H9 (cell line): ENCODE results near the gene SLC29A2. TPM values are rescaled to one million over a fixed set of nuclear protein-coding genes. Genes with fewer than 3 reads are reported as not detected.

Experiments
- DNase-seq: peaks from one replicate; pipeline ENCODE4 v3.0.0-alpha.2; 2017
- H2AFZ ChIP-seq: one replicate; pipeline ENCODE4 v1.6.1; 2013; ENCODE audit warnings: mild to moderate bottlenecking, low read length, control low read depth, moderate library complexity
- H2AK5ac ChIP-seq: 2 replicates; pipeline ENCODE4 v1.6.1; 2013; ENCODE audit warnings: low read length, control low read depth, mixed read lengths; ENCODE audit not compliant: insufficient read length
- H2BK120ac ChIP-seq: one replicate; pipeline ENCODE4 v1.6.1; 2013; ENCODE audit warnings: low read depth, mild to moderate bottlenecking, low read length, control low read depth, inconsistent platforms; ENCODE audit not compliant: poor library complexity, severe bottlenecking
- H2BK12ac ChIP-seq: 2 replicates; pipeline ENCODE4 v1.6.1; 2013; ENCODE audit warnings: low read length, control low read depth, mixed read lengths, low read depth; ENCODE audit not compliant: insufficient read length
- H2BK15ac ChIP-seq: 2 replicates; pipeline ENCODE4 v1.6.1; 2013; ENCODE audit warnings: low read depth, low read length, control low read depth
- H2BK20ac ChIP-seq: one replicate; pipeline ENCODE4 v1.6.1; 2013; ENCODE audit warnings: low read depth, mild to moderate bottlenecking, low read length, control low read depth, inconsistent platforms; ENCODE audit not compliant: poor library complexity, severe bottlenecking
- H2BK5ac ChIP-seq: 2 replicates; pipeline ENCODE4 v1.6.1; 2013; ENCODE audit warnings: low read length, control low read depth, mixed read lengths; ENCODE audit not compliant: insufficient read length
- H3K14ac ChIP-seq: 2 replicates; pipeline ENCODE4 v1.6.1; 2013; ENCODE audit warnings: low read length, control low read depth; ENCODE audit not compliant: insufficient read depth
- H3K18ac ChIP-seq: 2 replicates; pipeline ENCODE4 v1.6.1; 2013; ENCODE audit warnings: low read depth, mild to moderate bottlenecking, mixed read lengths, low read length, control low read depth; ENCODE audit not compliant: insufficient read length
- H3K23ac ChIP-seq: 2 replicates; pipeline ENCODE4 v1.6.1; 2013; ENCODE audit warnings: low read length, control low read depth, mixed read lengths, low read depth; ENCODE audit not compliant: insufficient read length
- H3K23me2 ChIP-seq: 2 replicates; pipeline ENCODE4 v1.6.1; 2013; ENCODE audit warnings: low read depth, mild to moderate bottlenecking, mixed read lengths, low read length, control low read depth; ENCODE audit not compliant: insufficient read length, poor library complexity, severe bottlenecking
- H3K27ac ChIP-seq: 2 replicates; pipeline ENCODE4 v1.5.1; 2013; ENCODE audit warnings: low read length, control low read depth, mixed read lengths, low read depth; ENCODE audit not compliant: insufficient read length
- H3K27me3 ChIP-seq: 2 replicates; pipeline ENCODE4 v1.6.1; 2013; ENCODE audit warnings: low read length, control low read depth, inconsistent platforms; ENCODE audit not compliant: insufficient read depth
- H3K4ac ChIP-seq: 2 replicates; pipeline ENCODE4 v1.6.1; 2013; ENCODE audit warnings: low read depth, mild to moderate bottlenecking, control low read depth, inconsistent platforms, low read length, moderate library complexity
- H3K4me1 ChIP-seq: 2 replicates; pipeline ENCODE4 v1.6.1; 2013; ENCODE audit warnings: low read length, control low read depth, inconsistent platforms; ENCODE audit not compliant: insufficient read depth
- H3K4me2 ChIP-seq: 2 replicates; pipeline ENCODE4 v1.6.1; 2013; ENCODE audit warnings: low read length, control low read depth, mixed read lengths; ENCODE audit not compliant: insufficient read length, insufficient read depth
- H3K56ac ChIP-seq: 2 replicates; pipeline ENCODE4 v1.6.1; 2013; ENCODE audit warnings: low read depth, mild to moderate bottlenecking, mixed read lengths, low read length, control low read depth; ENCODE audit not compliant: insufficient read length
- H3K79me1 ChIP-seq: 2 replicates; pipeline ENCODE4 v1.6.1; 2013; ENCODE audit warnings: low read depth, mild to moderate bottlenecking, moderate library complexity, low read length, control low read depth, inconsistent platforms; ENCODE audit not compliant: insufficient read depth, poor library complexity, severe bottlenecking
- H3K79me2 ChIP-seq: 2 replicates; pipeline ENCODE4 v1.6.1; 2013; ENCODE audit warnings: low read length, control low read depth, inconsistent platforms; ENCODE audit not compliant: insufficient read depth
- H3K9ac ChIP-seq: 2 replicates; pipeline ENCODE4 v1.6.1; 2013; ENCODE audit warnings: low read length, control low read depth, mixed read lengths; ENCODE audit not compliant: insufficient read length; ENCODE audit errors: extremely low read depth
- H3K9me3 ChIP-seq: one replicate; pipeline ENCODE4 v1.6.1; 2013; ENCODE audit warnings: low read depth, low read length, inconsistent platforms; ENCODE audit not compliant: control insufficient read depth
- H3T11ph ChIP-seq: one replicate; pipeline ENCODE4 v1.6.1; 2013; ENCODE audit warnings: mild to moderate bottlenecking, low read length, control low read depth, inconsistent platforms
- H4K20me1 ChIP-seq: one replicate; pipeline ENCODE4 v1.6.1; 2013; ENCODE audit not compliant: control insufficient read depth, insufficient read length, insufficient read depth
- H4K5ac ChIP-seq: 2 replicates; pipeline ENCODE4 v1.6.1; 2013; ENCODE audit warnings: low read depth, mild to moderate bottlenecking, mixed read lengths, low read length, control low read depth; ENCODE audit not compliant: insufficient read length
- H4K8ac ChIP-seq: replicated peaks from 2 replicates; pipeline ENCODE4 v1.6.1; 2013; ENCODE audit warnings: low read length, control low read depth, mixed read lengths, low read depth; ENCODE audit not compliant: insufficient read length
- H4K91ac ChIP-seq: 2 replicates; pipeline ENCODE4 v1.6.1; 2013; ENCODE audit warnings: low read depth, mild to moderate bottlenecking, moderate library complexity, mixed read lengths, low read length, control low read depth; ENCODE audit not compliant: insufficient read length
- H3K27ac Mint-ChIP-seq, 3 experiments: 2 replicates in 2 of 3; 3 replicates in 1 of 3; pipeline ENCODE4 v1.8.0; 2020 to 2021; ENCODE audit warnings: mixed read lengths in 3 of 3, mild to moderate bottlenecking in 1 of 3, moderate library complexity in 1 of 3
- H3K27me3 Mint-ChIP-seq: 2 replicates; pipeline ENCODE4 v1.8.0; 2021; ENCODE audit warnings: low read depth, mild to moderate bottlenecking, moderate library complexity, mixed read lengths
- H3K36me3 Mint-ChIP-seq, 3 experiments: 2 replicates in 2 of 3; 3 replicates in 1 of 3; pipeline ENCODE4 v1.8.0; 2020 to 2021; ENCODE audit warnings: low read depth in 3 of 3, mixed read lengths in 3 of 3; ENCODE audit not compliant: insufficient read depth in 1 of 3
- H3K4me1 Mint-ChIP-seq, 2 experiments: 2 replicates each; pipeline ENCODE4 v1.8.0; 2020; ENCODE audit warnings: mixed read lengths in 2 of 2
- H3K4me3 Mint-ChIP-seq, 2 experiments: 2 replicates in 1 of 2; 3 replicates in 1 of 2; pipeline ENCODE4 v1.8.0; 2020 to 2021; ENCODE audit warnings: mild to moderate bottlenecking in 2 of 2, mixed read lengths in 2 of 2, moderate library complexity in 1 of 2
- H3K9me3 Mint-ChIP-seq, 2 experiments: 2 replicates in 1 of 2; 3 replicates in 1 of 2; pipeline ENCODE4 v1.8.0; 2020; ENCODE audit warnings: mild to moderate bottlenecking in 2 of 2, mixed read lengths in 2 of 2, moderate library complexity in 1 of 2
- WGBS: extraction: QIAGEN DNeasy Blood & Tissue Kit; methylation state at CpG from one replicate; pipeline ENCODE4 v1.1.7; 2013; ENCODE audit warnings: missing lambda C conversion rate, low lambda C conversion rate, mixed read lengths; ENCODE audit not compliant: insufficient read length; ENCODE audit errors: extremely low coverage; 5-methylcytosine and 5-hydroxymethylcytosine counted together
- total RNA-seq: library from RNA; stranded (reverse); gene quantifications from 2 replicates; pipeline ENCODE4 v1.2.1, GENCODE V29; 2021
- TF ChIP-seq, protein P1 (sequence below): fragments of 200-600 bp; sonication (generic); conservative IDR thresholded peaks from 3 replicates; pipeline ENCODE4 v1.8.0; 2021; ENCODE audit warnings: antibody characterized with exemption, mild to moderate bottlenecking

SLC29A2 gene
- total RNA-seq, 1 experiment from 2014 or later: 29.8 TPM

GRCh38 chr11:66391322-66391721, 19.8 kb upstream of the SLC29A2 start:
- Histone ChIP-seq H3K4me2 (no peak overlapping the region), H2BK12ac (no peak overlapping the region), H3K14ac (no peak overlapping the region), H3K9ac (no peak overlapping the region), H3K56ac (no peak overlapping the region), H3K4me1 (no peaks in the 10 kb centered on the region), H3K27me3 (no peaks in the 10 kb centered on the region), H2BK120ac (no peak overlapping the region), H3K79me2 (no peaks in the 10 kb centered on the region), H3K27ac (no peak overlapping the region), H2BK5ac (no peak overlapping the region), H3T11ph (no peak overlapping the region), H2BK20ac (no peak overlapping the region), H3K23me2 (peaks cover 1% of the 10 kb centered on the region), H3K9me3 (no peaks in the 10 kb centered on the region), H4K20me1 (no peaks in the 10 kb centered on the region), H4K8ac (no peak overlapping the region), H3K4ac (no peak overlapping the region), H4K5ac (no peak overlapping the region), H2AK5ac (no peak overlapping the region), H2BK15ac (no peak overlapping the region), H3K18ac (no peak overlapping the region), H2AFZ (no peak overlapping the region), H3K79me1 (no peaks in the 10 kb centered on the region), H4K91ac (no peak overlapping the region), H3K23ac (no peak overlapping the region)
- no CpG with 5 or more reads among the region's 6 CpGs for WGBS
- H3K36me3 Mint-ChIP-seq: no peaks in the 10 kb centered on the region
- H3K27ac Mint-ChIP-seq: no peak overlapping the region
- peaks cover 0 to 3% of the 10 kb centered on the region in 2 experiments; a peak in 1 of 4 replicates for H3K4me1 Mint-ChIP-seq
- H3K9me3 Mint-ChIP-seq: no peaks in the 10 kb centered on the region
- TF ChIP-seq, protein P1, sequence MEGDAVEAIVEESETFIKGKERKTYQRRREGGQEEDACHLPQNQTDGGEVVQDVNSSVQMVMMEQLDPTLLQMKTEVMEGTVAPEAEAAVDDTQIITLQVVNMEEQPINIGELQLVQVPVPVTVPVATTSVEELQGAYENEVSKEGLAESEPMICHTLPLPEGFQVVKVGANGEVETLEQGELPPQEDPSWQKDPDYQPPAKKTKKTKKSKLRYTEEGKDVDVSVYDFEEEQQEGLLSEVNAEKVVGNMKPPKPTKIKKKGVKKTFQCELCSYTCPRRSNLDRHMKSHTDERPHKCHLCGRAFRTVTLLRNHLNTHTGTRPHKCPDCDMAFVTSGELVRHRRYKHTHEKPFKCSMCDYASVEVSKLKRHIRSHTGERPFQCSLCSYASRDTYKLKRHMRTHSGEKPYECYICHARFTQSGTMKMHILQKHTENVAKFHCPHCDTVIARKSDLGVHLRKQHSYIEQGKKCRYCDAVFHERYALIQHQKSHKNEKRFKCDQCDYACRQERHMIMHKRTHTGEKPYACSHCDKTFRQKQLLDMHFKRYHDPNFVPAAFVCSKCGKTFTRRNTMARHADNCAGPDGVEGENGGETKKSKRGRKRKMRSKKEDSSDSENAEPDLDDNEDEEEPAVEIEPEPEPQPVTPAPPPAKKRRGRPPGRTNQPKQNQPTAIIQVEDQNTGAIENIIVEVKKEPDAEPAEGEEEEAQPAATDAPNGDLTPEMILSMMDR: no peak
- H3K27me3 Mint-ChIP-seq: peaks cover 17% of the 10 kb centered on the region
- no peak for DNase-seq
- H3K4me3 Mint-ChIP-seq: no peak overlapping the region
